RWPE2 (cell line): ENCODE data around the gene SNRPA1.
A peak's percentile ranks its signal among the peaks of the same experiment; 100 is the strongest.

Source experiments
- ATAC-seq: fragments of 200-7000 bp; cut with Tn5 transposase; 3 replicates; pipeline ENCODE4 v1.9.1; 2021; ENCODE audit warnings: low read depth
- DNase-seq: peaks from one replicate; pipeline ENCODE4 v3.0.0-alpha.2; 2020; ENCODE audit warnings: low spot score
- H3K27ac ChIP-seq: fragments of 450-650 bp; 2 replicates; pipeline ENCODE4 v1.5.1; 2017; ENCODE audit warnings: mild to moderate bottlenecking; ENCODE audit not compliant: poor library complexity, severe bottlenecking
- H3K27me3 ChIP-seq: fragments of 250-450 bp; sonication (Bioruptor Pico); 2 replicates; pipeline ENCODE4 v1.5.1; 2021; ENCODE audit warnings: mild to moderate bottlenecking, moderate library complexity; ENCODE audit not compliant: insufficient read depth, poor library complexity, severe bottlenecking
- H3K36me3 ChIP-seq: fragments of 250-450 bp; sonication (Bioruptor Pico); 2 replicates; pipeline ENCODE4 v1.5.1; 2020; ENCODE audit warnings: low read depth, mild to moderate bottlenecking, moderate library complexity
- H3K4me1 ChIP-seq: fragments of 250-450 bp; sonication (Bioruptor Pico); 2 replicates; pipeline ENCODE4 v1.5.1; 2021; ENCODE audit warnings: mild to moderate bottlenecking, moderate library complexity; ENCODE audit not compliant: insufficient read depth, poor library complexity, severe bottlenecking
- H3K4me3 ChIP-seq: fragments of 250-450 bp; sonication (Bioruptor Pico); 2 replicates; pipeline ENCODE4 v1.5.1; 2021; ENCODE audit warnings: mild to moderate bottlenecking, moderate library complexity; ENCODE audit not compliant: severe bottlenecking
- H3K9me3 ChIP-seq: fragments of 250-450 bp; sonication (Bioruptor Pico); 2 replicates; pipeline ENCODE4 v1.5.1; 2021; ENCODE audit warnings: mild to moderate bottlenecking, moderate library complexity; ENCODE audit not compliant: severe bottlenecking
- TF ChIP-seq, protein P1 (sequence below): fragments of 450-650 bp; IDR thresholded peaks from one replicate; pipeline ENCODE4 v1.5.1; 2017; ENCODE audit warnings: mild to moderate bottlenecking, moderate library complexity; ENCODE audit not compliant: poor library complexity, severe bottlenecking

Gene SNRPA1

DNA sequence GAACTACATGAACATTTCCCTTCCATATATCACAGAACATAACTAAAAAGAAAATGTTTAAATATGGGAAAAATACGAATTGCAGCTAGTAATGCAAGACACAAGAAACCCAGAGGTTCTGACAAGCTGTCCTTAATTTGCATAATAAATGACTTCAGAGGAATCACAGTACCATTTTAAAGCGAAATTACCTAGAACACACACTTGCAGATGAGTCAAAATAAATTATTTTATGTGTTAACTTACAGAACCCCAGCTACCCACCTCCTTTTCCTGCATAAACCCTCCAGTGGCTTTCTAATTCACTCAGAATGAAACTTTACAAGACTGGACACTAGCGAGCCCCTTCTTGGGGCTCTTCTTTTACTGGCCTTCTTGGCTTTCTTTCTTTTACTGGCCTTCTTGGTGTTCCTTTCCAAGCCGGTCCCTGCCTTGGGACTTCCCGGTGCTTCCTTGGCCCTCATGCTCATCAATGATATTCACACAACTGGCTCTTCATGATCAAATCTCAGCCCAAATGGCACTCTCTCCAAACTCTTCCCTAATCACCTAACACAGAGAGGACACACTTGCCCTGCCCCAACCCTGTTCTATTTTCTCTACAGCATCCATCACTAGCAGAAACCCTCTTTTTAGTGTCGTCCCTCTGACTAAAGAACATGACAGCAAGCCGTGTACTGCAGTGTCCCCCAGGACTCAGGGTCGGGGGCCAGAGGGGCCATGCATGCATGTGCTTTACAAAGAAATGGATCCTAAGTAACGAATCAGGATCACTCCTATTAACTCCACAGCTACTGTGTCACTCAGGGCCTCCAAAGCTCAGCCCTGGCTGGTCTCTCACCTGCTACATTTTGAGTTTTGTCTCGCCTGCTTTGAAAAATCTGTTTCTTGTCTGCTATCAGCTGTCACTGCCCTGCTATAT, 48.0 kb downstream of the SNRPA1 start:
- Histone ChIP-seq H3K27me3 (no peaks in the 10 kb centered on the region), H3K27ac (peak overlapping the region; percentile 42), H3K36me3 (peaks cover 40% of the 10 kb centered on the region), H3K4me1 (peaks cover 67% of the 10 kb centered on the region), H3K9me3 (no peaks in the 10 kb centered on the region), H3K4me3 (no peak overlapping the region)
- TF ChIP-seq, protein P1, sequence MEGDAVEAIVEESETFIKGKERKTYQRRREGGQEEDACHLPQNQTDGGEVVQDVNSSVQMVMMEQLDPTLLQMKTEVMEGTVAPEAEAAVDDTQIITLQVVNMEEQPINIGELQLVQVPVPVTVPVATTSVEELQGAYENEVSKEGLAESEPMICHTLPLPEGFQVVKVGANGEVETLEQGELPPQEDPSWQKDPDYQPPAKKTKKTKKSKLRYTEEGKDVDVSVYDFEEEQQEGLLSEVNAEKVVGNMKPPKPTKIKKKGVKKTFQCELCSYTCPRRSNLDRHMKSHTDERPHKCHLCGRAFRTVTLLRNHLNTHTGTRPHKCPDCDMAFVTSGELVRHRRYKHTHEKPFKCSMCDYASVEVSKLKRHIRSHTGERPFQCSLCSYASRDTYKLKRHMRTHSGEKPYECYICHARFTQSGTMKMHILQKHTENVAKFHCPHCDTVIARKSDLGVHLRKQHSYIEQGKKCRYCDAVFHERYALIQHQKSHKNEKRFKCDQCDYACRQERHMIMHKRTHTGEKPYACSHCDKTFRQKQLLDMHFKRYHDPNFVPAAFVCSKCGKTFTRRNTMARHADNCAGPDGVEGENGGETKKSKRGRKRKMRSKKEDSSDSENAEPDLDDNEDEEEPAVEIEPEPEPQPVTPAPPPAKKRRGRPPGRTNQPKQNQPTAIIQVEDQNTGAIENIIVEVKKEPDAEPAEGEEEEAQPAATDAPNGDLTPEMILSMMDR = no peak
- DNase-seq (no peak), ATAC-seq (no peak)

DNA sequence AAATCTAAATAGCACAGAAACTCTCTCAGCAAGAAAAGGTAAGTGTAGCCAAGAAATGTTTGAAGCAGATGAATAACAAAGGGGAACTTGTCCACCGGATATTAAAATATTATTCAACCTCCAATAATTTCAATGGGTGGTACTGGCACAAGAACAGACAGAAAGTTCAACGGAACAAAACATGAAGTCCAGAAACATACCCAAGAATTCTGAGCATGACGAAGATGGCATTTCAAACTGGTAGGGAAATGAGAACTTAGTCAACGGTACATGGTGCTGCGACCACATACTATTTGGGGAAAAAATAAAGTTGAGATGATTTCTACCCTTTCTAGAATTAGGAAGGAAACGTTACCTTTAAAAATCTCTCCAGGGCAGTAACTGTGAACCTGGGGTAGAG, 48.7 kb downstream of the SNRPA1 start:
- Histone ChIP-seq H3K4me1 (peaks cover 73% of the 10 kb centered on the region), H3K36me3 (peaks cover 46% of the 10 kb centered on the region), H3K27me3 (no peaks in the 10 kb centered on the region), H3K27ac (peak overlapping the region; percentile 42), H3K4me3 (no peak overlapping the region), H3K9me3 (no peaks in the 10 kb centered on the region)
- TF ChIP-seq, protein P1 = no peak
- ATAC-seq (no peak), DNase-seq (no peak)

DNA sequence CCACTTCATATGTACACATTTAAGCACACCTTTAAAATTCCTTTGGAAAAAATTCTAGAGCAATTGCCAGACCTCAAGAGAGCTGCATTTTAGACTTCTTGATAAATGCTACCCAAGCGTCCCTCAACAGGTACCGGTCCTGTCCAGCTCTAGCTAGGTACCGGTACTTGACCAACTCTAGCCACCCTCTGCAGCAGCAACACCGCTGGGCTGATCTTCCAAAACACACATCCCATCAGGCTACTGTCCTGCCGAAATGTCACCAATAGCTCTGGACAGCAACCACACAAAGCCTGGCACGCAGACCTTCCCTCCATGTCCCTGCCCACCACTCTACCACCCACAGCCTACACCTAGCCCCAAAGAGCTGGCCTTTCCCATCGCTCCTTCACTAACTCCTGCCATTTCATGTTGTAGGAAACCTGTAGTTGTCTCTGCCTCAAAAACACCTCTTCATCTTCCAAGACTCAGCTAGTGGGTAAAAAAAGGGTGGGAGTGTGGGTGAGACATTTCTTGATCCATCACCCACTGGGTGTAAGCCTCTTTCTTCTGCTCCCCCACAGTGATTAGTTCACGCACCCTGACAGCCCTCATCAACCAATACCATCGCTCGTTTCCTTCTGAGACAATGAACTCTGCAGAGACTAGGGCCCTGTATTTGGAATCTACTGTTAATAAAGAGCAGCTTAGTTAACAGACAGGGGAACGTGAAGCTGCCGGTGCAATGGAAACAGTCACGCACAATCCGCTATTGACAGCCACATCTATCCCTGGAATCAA, 50.0 kb downstream of the SNRPA1 start:
- Histone ChIP-seq H3K27me3 (no peaks in the 10 kb centered on the region), H3K9me3 (no peaks in the 10 kb centered on the region), H3K4me3 (no peak overlapping the region), H3K36me3 (peaks cover 51% of the 10 kb centered on the region), H3K4me1 (peaks cover 80% of the 10 kb centered on the region), H3K27ac (peak overlapping the region; percentile 42)
- DNase-seq = peak; percentile 36
- TF ChIP-seq, protein P1 = no peak
- no peak for ATAC-seq

DNA sequence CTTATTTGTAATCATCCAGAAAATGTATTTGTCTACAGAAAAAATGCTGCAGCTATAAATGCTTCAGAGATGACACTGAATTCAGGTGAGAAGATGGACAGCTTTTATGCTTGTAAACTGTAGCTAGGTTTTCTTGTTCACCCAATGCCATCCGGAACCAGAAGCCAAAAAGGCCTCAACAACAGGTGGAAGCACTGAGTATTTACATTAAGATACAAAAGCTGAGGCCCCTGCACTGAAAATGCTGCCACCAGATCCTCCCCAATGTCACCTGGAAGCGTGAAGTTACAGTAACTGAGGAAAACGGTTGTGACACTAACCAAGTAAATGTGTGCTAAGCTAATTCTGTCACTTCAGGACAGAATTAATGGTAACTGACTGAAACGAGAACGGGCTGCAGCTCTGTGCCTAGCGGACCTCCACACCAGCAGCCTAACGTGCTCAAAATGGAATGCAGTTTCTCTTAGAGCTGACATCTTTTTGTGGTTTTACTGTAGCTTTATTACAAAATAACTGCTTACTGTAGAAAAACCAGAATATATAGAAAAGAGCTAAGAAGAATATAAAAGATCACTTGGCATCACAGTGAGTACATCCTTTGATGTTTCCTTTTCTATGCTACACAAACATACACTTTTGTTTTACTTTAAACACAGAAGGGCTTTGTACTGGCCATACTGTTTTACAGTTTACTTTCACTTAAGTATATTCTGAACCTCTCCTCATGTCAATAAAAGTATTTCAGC, 50.8 kb downstream of the SNRPA1 start:
- Histone ChIP-seq H3K4me1 (peaks cover 73% of the 10 kb centered on the region), H3K9me3 (no peaks in the 10 kb centered on the region), H3K27me3 (no peaks in the 10 kb centered on the region), H3K36me3 (peaks cover 46% of the 10 kb centered on the region), H3K4me3 (no peak overlapping the region), H3K27ac (peak overlapping the region; percentile 42)
- DNase-seq (peak; percentile 40), ATAC-seq (no peak)
- TF ChIP-seq, protein P1 = no peak
